ENCODE measurements around the gene TRPM3. TPM values are rescaled to one million over a fixed set of nuclear protein-coding genes. Genes with fewer than 3 reads are reported as not detected.

Gene TRPM3
- total and polyA plus RNA-seq, 9 of the 15 experiments (the other 6 are each of a cell fraction or from before 2014, with no cell fraction given), result 0.04 TPM; not detected in 8

GRCh38 chr9:70954126-70954525 lies 167.3 kb downstream of the TRPM3 start:
- FAIRE-seq, result no peak
- intact Hi-C loops (cut with micrococcal nuclease) (no loop called here), in situ Hi-C loops (cut with MboI) (no loop called here)
- ChIA-PET CTCF (ENCODE audit: low intra/inter-chr PET ratio) (no interaction called here), POLR2A (no interaction called here)
- Histone ChIP-seq H3K27ac (ENCODE audit: extremely low read depth, low read depth, low read length) (no peak overlapping the region), H3K4me3 (no peak overlapping the region), H3K79me2 (ENCODE audit: control insufficient read depth, insufficient read depth, low read length) (no peaks in the 10 kb centered on the region), H4K20me1 (replicated peaks; ENCODE audit: control insufficient read depth, insufficient read depth, low read length) (no peaks in the 10 kb centered on the region), H3K9me1 (ENCODE audit: control insufficient read depth, insufficient read depth, low read length) (no peaks in the 10 kb centered on the region), H3K36me3 (ENCODE audit: control insufficient read depth, insufficient read depth, low read length) (no peaks in the 10 kb centered on the region), H3K4me1 (replicated peaks in 1 of 2; ENCODE audit: control insufficient read depth in 2 of 2, insufficient read depth in 2 of 2, low read length in 2 of 2) (no peaks in the 10 kb centered on the region), H3K27me3 (ENCODE audit: control insufficient read depth in 2 of 2, insufficient read depth in 2 of 2, low read length in 2 of 2) (no peaks in the 10 kb centered on the region), H2AFZ (ENCODE audit: low read depth, low read length) (no peak overlapping the region), H3K4me2 (ENCODE audit: insufficient read depth, low read length) (no peak overlapping the region), H3K9ac (ENCODE audit: insufficient read depth in 1 of 2, low read depth in 2 of 2, low read length in 2 of 2) (no peak overlapping the region), H3K9me3 (replicated peaks; ENCODE audit: control insufficient read depth, insufficient read depth, low read depth, low read length) (no peaks in the 10 kb centered on the region)
- TF ChIP-seq HES1 (IDR thresholded peaks at IDR 0.05; ENCODE audit: low read depth), result no peak
- TF ChIP-seq ZNF175 (CRISPR knock-in tag; IDR thresholded peaks at IDR 0.05; ENCODE audit: low read depth), result no peak
- BruUV-seq (replicated peaks), result no TSS peak
- no peak for DNase-seq (ENCODE audit: extremely low read depth in 1 of 4, low spot score in 3 of 4)
- 0% methylated on average over 1 of the region's 1 CpG for WGBS (ENCODE audit: insufficient coverage, low coverage, missing lambda C conversion rate)
- ATAC-seq, result no peak

GRCh38 chr9:70951749-70952727 lies 169.4 kb downstream of the TRPM3 start:
- Histone ChIP-seq H3K4me3 (no peak overlapping the region), H3K4me1 (replicated peaks in 1 of 2; ENCODE audit: control insufficient read depth in 2 of 2, insufficient read depth in 2 of 2, low read length in 2 of 2) (no peaks in the 10 kb centered on the region), H3K79me2 (ENCODE audit: control insufficient read depth, insufficient read depth, low read length) (no peaks in the 10 kb centered on the region), H4K20me1 (replicated peaks; ENCODE audit: control insufficient read depth, insufficient read depth, low read length) (no peaks in the 10 kb centered on the region), H3K27ac (ENCODE audit: extremely low read depth, low read depth, low read length) (no peak overlapping the region), H3K27me3 (ENCODE audit: control insufficient read depth in 2 of 2, insufficient read depth in 2 of 2, low read length in 2 of 2) (no peaks in the 10 kb centered on the region), H3K36me3 (ENCODE audit: control insufficient read depth, insufficient read depth, low read length) (no peaks in the 10 kb centered on the region), H3K9ac (ENCODE audit: insufficient read depth in 1 of 2, low read depth in 2 of 2, low read length in 2 of 2) (no peak overlapping the region), H3K9me1 (ENCODE audit: control insufficient read depth, insufficient read depth, low read length) (no peaks in the 10 kb centered on the region), H2AFZ (ENCODE audit: low read depth, low read length) (no peak overlapping the region), H3K4me2 (ENCODE audit: insufficient read depth, low read length) (no peak overlapping the region), H3K9me3 (replicated peaks; ENCODE audit: control insufficient read depth, insufficient read depth, low read depth, low read length) (no peaks in the 10 kb centered on the region)
- ChIA-PET POLR2A (no interaction called here), CTCF (ENCODE audit: low intra/inter-chr PET ratio) (no interaction called here)
- intact Hi-C loops (cut with micrococcal nuclease) (no loop called here), in situ Hi-C loops (cut with MboI) (no loop called here)
- BruUV-seq (replicated peaks), result no TSS peak
- DNase-seq (ENCODE audit: extremely low read depth in 1 of 4, low spot score in 3 of 4), result no peak
- ATAC-seq, result no peak
- no peak for FAIRE-seq
- 6% methylated on average over 4 of the region's 4 CpGs for WGBS (ENCODE audit: insufficient coverage, low coverage, missing lambda C conversion rate)
- TF ChIP-seq FOXP1 (CRISPR knock-in tag; IDR thresholded peaks at IDR 0.05), result no peak
- no peak for TF ChIP-seq EWSR1 (IDR thresholded peaks at IDR 0.05; ENCODE audit: borderline replicate concordance, low read depth, partially characterized antibody)
- TF ChIP-seq KLF1 (tag; IDR thresholded peaks at IDR 0.05), result no peak
- TF ChIP-seq PHB (CRISPR knock-in tag; IDR thresholded peaks at IDR 0.05), result no peak
- TF ChIP-seq ZNF79 (CRISPR knock-in tag; IDR thresholded peaks at IDR 0.05; ENCODE audit: low read depth), result no peak
- no peak for TF ChIP-seq CREM (IDR thresholded peaks at IDR 0.05; ENCODE audit: low read depth)
- TF ChIP-seq FUS (optimal IDR thresholded peaks at IDR 0.05; ENCODE audit: low read depth, low read length), result no peak
- no peak for TF ChIP-seq PCBP2 (IDR thresholded peaks at IDR 0.05; ENCODE audit: low read depth, low read length, poor library complexity, severe bottlenecking)
- no peak for TF ChIP-seq MED1 (CRISPR knock-in tag; IDR thresholded peaks at IDR 0.05; ENCODE audit: borderline replicate concordance)
- TF ChIP-seq ZNF778 (CRISPR knock-in tag; IDR thresholded peaks at IDR 0.05), result no peak
- TF ChIP-seq CBX5 (IDR thresholded peaks at IDR 0.05; ENCODE audit: borderline replicate concordance, low read depth), result no peak
- no peak for TF ChIP-seq LEF1 (IDR thresholded peaks at IDR 0.05)

Measured in K562 (cell line).